Parathyroid adenoma (tissue), 2 donors: ENCODE measurements around the gene ENAH.
"Not testable (repeated sequence)": the region's sequence is repeated elsewhere in the genome, so short reads cannot be mapped to it uniquely, and the experiment has no call there.

ENCODE experiments used
- H2AFZ ChIP-seq: fragments of 300-600 bp; sonication (generic); one replicate; pipeline ENCODE4 v1.7.0; 2017; ENCODE audit warnings: antibody characterized with exemption, mild to moderate bottlenecking
- H3K27ac ChIP-seq: fragments of 300-600 bp; sonication (generic); one replicate; pipeline ENCODE4 v1.7.0; 2017
- H3K27me3 ChIP-seq: fragments of 300-600 bp; sonication (generic); one replicate; pipeline ENCODE4 v1.7.0; 2017; ENCODE audit warnings: low read length; ENCODE audit not compliant: control insufficient read depth, insufficient read depth
- H3K36me3 ChIP-seq: fragments of 300-600 bp; sonication (generic); one replicate; pipeline ENCODE4 v1.7.0; 2017; ENCODE audit warnings: low read length; ENCODE audit not compliant: control insufficient read depth, insufficient read depth
- H3K4me1 ChIP-seq: fragments of 300-600 bp; sonication (generic); one replicate; pipeline ENCODE4 v1.7.0; 2017; ENCODE audit warnings: control low read depth
- H3K4me2 ChIP-seq: fragments of 300-600 bp; sonication (generic); one replicate; pipeline ENCODE4 v1.7.0; 2017; ENCODE audit warnings: low read length
- H3K4me3 ChIP-seq: fragments of 300-600 bp; sonication (generic); one replicate; pipeline ENCODE4 v1.7.0; 2017; ENCODE audit warnings: low read depth, low read length
- H3K79me2 ChIP-seq: fragments of 300-600 bp; sonication (generic); one replicate; pipeline ENCODE4 v1.7.0; 2017; ENCODE audit warnings: control low read depth
- H3K9ac ChIP-seq: fragments of 300-600 bp; sonication (generic); one replicate; pipeline ENCODE4 v1.7.0; 2017; ENCODE audit warnings: mild to moderate bottlenecking
- H3K9me3 ChIP-seq: fragments of 300-600 bp; sonication (generic); one replicate; pipeline ENCODE4 v1.7.0; 2017; ENCODE audit warnings: low read length; ENCODE audit not compliant: control insufficient read depth
- CTCF ChIP-seq: fragments of 300-600 bp; sonication (generic); IDR thresholded peaks from one replicate; pipeline ENCODE4 v1.7.0; 2017; ENCODE audit warnings: antibody characterized with exemption, mild to moderate bottlenecking
- donor health status: primary hyperparathyroidism.

ENAH gene

GRCh38 chr1:225660544-225660946 lies 7.6 kb upstream of the ENAH start:
- no peaks in the 10 kb centered on the region for H3K36me3 ChIP-seq
- TF ChIP-seq CTCF, result no peak
- H3K79me2 ChIP-seq, result no peaks in the 10 kb centered on the region
- H3K27me3 ChIP-seq, result no peaks in the 10 kb centered on the region
- peaks cover 4% of the 10 kb centered on the region for H3K4me1 ChIP-seq
- H2AFZ ChIP-seq, result peak overlapping the region; percentile 11
- H3K9me3 ChIP-seq, result no peaks in the 10 kb centered on the region
- H3K9ac ChIP-seq, result no peak overlapping the region
- no peak overlapping the region for H3K27ac ChIP-seq
- H3K4me2 ChIP-seq, result no peak overlapping the region
- no peak overlapping the region for H3K4me3 ChIP-seq

GRCh38 chr1:225658041-225658440 lies 5.1 kb upstream of the ENAH start:
- TF ChIP-seq CTCF, result no peak
- no peaks in the 10 kb centered on the region for H3K79me2 ChIP-seq
- no peak overlapping the region for H3K4me2 ChIP-seq
- H3K9ac ChIP-seq, result no peak overlapping the region
- no peaks in the 10 kb centered on the region for H3K9me3 ChIP-seq
- H3K27me3 ChIP-seq, result no peaks in the 10 kb centered on the region
- H3K4me3 ChIP-seq, result no peak overlapping the region
- H3K27ac ChIP-seq, result peak overlapping the region; percentile 33
- peaks cover 4% of the 10 kb centered on the region for H3K4me1 ChIP-seq
- peak overlapping the region; percentile 66 for H2AFZ ChIP-seq
- H3K36me3 ChIP-seq, result no peaks in the 10 kb centered on the region

GRCh38 chr1:225657462-225657989 lies 4.6 kb upstream of the ENAH start:
- peaks cover 4% of the 10 kb centered on the region for H3K4me1 ChIP-seq

GRCh38 chr1:225656259-225656655 lies 3.3 kb upstream of the ENAH start:
- H2AFZ ChIP-seq, H3K4me1 ChIP-seq, H3K9me3 ChIP-seq, H3K27ac ChIP-seq, H3K79me2 ChIP-seq, H3K4me3 ChIP-seq, H3K36me3 ChIP-seq, H3K9ac ChIP-seq, H3K4me2 ChIP-seq, H3K27me3 ChIP-seq: not testable (repeated sequence)

More at GRCh38 chr1:225657462-225657989, 4.6 kb upstream of the ENAH start:
- H3K79me2 ChIP-seq, result no peaks in the 10 kb centered on the region
- H3K36me3 ChIP-seq, result no peaks in the 10 kb centered on the region
- TF ChIP-seq CTCF, result no peak
- peak overlapping the region; percentile 66 for H2AFZ ChIP-seq
- H3K4me2 ChIP-seq, result no peak overlapping the region
- H3K4me3 ChIP-seq, result no peak overlapping the region
- no peak overlapping the region for H3K9ac ChIP-seq
- no peaks in the 10 kb centered on the region for H3K9me3 ChIP-seq
- H3K27ac ChIP-seq, result peak overlapping the region; percentile 33
- H3K27me3 ChIP-seq, result no peaks in the 10 kb centered on the region

- H3K79me2 ChIP-seq, result no peaks in the 10 kb centered on the region
- no peaks in the 10 kb centered on the region for H3K9me3 ChIP-seq
- peak overlapping the region; percentile 47 for H3K27ac ChIP-seq
- no peak overlapping the region for H3K9ac ChIP-seq
- no peak overlapping the region for H3K4me2 ChIP-seq
- TF ChIP-seq CTCF, result no peak
- H3K36me3 ChIP-seq, result no peaks in the 10 kb centered on the region
- H3K4me1 ChIP-seq, result no peaks in the 10 kb centered on the region
- no peak overlapping the region for H3K4me3 ChIP-seq
- H3K27me3 ChIP-seq, result no peaks in the 10 kb centered on the region
- no peak overlapping the region for H2AFZ ChIP-seq
These were observed 2.8 kb upstream of the ENAH start for GRCh38 chr1:225655509-225656258.
